EL (cell line): ENCODE data around the gene LRRC25.
"Not testable (repeated sequence)": the region's sequence is repeated elsewhere in the genome, so short reads cannot be mapped to it uniquely, and the experiment has no call there.

Experiments
- DNase-seq: peaks from one replicate; pipeline ENCODE4 v3.0.0-alpha.2; 2016

The LRRC25 gene

DNA sequence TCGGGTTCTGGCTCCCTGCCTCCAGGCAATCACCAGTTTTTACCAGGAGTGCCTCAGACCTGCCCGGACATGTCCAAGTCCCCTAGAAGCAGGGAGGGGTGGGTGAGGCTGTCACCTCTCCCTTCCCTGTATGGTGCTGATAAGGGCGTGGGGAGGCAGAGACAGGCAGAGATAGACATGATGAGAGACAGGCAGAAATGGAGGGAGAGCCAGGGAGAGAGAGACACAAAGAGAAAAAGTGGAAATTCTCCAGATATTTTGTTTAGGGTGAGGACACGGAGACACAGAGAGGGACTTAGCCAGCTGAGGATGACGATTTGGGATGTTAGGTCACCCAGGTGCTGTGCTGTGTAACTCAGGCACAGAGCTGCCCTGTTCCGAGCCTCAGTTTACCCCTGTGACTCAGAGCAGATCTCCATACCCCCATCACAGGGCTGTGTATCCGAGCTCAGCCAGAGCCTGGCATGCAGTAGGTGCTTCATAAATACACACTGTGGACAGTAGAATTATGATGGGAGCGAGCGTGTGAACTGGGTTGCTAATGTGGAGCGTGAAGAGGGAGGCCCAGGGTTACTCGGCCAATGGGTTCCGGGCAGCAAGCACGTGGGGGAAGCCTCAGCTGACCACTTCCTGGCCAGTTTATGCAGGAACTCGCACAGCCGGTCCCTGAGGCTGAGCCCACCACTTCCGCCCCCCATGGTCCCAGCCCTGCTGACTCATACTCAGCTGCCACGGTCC, 23.4 kb downstream of the LRRC25 start:
- DNase-seq = peak; percentile 99

DNA sequence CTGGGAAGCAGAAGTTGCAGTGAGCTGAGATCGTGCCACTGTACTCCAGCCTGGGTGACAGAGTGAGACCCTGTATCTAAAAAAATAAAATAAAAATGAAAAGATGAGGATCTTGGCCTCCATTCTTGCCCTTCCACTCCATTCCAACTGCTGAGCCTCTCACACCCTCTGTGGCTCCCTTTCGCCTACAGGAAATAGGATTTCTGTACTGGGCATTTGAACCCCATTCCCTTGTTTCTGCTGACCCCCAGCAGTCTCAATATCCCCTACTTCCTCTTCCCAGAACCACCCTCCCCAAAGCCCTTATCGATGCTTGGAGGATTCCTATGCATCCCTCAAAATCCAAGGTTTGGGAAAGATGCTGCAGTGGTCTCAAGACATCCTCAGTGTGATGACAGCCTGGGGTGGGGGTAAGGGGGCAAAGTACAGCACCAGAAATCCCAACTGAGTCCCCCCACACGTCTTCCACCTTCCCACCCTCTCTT, 24.0 kb downstream of the LRRC25 start:
- DNase-seq = no peak

DNA sequence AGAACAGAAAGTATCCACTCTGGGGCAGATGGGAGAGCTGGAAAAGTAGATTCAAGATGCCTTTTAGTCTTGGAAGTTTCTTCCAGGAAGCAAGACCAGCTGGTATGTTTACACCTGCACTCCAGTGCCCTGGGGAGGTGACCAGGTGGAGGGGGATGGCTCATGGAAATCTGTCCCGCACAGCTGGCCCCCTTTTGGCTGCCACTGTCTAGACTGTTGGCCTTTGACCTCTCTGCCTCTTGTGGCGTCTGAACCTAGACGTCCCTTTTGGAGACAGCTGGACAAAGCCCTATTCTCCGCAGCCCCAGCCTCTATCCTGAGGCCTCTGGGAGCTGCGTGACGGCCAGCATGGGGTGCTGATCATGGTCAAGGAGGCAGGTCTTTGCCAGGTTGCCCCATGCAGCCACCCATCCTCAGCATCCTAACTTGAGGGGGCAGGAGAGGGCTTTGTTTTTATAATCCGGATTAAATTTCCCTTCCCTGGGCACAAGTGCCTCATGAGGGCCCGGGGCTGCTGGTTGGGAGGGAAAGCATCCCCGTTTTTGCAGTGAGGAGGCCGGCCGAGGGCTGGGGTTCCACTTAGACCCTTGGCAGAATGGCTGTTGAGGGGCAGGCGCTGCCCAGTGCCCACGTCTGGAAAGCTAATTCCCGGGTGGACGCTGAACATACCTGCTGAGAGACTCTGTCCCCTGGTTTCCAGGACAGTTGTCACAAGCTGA, 28.8 kb downstream of the LRRC25 start:
- no peak for DNase-seq

DNA sequence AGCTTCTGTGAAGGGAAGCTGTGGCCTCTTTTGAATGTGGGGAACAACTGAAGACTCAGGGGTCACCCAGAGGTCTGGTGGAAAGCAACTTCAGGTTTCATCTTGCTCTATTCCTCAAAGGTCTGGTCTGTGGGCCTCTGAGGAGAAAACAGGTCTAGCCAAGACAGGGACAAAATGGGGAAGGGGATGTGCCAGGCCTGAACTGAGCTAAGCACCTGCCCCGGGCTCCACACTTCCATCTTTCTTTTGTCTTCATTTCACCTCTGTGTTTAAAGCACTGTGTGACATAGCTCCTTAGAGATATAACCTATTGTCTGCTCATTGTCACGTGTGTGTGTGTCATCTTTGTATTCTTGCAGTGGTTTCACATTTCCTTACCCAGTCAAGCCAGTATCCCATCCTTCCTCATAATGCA, 31.4 kb downstream of the LRRC25 start:
- no peak for DNase-seq

DNA sequence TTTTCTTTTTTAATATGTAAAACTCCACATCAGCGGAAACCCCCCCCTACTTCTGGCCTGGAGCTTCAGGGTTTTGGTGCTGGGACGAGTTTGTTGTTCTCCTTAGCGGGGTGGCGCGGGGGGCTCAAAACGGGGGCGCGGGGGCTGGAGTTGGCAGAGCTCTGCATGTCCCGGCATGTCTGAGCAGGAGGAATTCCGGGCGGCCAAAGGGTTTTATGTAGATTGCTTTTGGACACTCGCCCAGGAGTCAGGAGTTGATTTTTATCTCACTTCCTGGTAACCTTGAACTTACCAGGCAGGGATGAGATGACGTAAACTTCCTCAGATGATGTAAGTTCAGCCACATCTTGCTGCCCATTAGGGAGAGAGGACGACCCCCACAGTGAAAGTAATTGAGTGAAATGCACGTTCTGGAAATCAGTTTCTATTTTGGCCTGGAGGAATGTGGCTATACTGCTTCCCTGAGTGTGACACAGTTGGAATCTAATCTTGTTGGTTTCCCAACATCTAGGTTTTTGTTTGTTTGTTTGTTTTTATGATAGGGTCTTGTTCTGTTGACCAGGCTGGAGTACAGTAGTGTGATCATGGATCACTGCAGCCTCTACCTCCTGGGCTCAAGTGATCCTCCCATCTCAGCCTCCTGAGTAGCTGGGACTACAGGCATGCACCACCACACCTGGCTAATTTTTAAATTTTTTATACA, 32.4 kb downstream of the LRRC25 start:
- DNase-seq = peak; percentile 100

GRCh38 chr19:18364277-18364825, 33.1 kb downstream of the LRRC25 start:
- not testable (repeated sequence) for DNase-seq

DNA sequence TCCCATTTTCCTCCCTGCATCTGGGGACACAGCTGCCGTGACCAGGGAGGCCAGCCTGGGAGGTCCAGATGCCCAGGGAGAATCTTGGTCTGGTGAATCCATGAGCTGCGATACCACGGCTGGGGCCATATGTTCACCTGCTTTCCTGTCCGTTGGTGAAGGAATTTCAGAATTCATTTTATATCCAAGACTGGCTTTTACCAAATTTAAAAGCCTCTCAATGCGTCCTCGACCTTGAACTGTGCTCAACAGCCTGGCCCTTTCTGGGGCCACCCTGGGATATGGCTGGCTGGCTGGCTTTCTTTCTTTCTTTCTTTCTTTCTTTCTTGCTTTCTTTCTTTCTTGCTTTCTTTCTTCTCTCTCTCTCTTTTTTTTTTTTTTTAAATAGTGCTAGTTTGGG, 33.6 kb downstream of the LRRC25 start:
- DNase-seq = no peak

DNA sequence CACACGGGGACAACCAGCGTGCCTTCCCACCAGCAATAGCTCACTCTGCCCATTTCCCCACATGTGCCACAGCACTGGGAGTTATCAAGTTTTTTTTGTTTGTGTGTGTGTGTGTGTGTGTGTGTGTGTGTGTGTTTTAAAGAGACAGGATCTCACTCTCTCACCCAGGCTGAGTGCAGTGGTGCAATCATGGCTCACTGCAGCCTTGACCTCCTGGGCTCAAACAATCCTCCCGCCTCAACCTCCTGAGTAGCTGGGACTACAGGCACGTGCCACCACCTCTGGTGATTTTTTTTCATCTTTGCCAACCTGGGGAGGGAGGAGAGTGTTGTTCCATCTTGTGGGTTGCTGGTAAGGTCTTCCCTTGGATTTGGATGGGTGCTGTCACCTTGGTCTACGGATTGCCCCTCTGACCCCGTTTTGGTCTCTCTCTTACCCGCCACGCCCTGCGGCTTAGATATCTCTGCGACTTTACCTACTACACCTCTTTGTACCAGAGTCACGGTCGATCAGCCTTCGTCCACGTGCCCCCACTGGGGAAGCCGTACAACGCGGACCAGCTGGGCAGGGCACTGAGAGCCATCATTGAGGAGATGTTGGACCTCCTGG, 34.4 kb downstream of the LRRC25 start:
- no peak for DNase-seq

DNA sequence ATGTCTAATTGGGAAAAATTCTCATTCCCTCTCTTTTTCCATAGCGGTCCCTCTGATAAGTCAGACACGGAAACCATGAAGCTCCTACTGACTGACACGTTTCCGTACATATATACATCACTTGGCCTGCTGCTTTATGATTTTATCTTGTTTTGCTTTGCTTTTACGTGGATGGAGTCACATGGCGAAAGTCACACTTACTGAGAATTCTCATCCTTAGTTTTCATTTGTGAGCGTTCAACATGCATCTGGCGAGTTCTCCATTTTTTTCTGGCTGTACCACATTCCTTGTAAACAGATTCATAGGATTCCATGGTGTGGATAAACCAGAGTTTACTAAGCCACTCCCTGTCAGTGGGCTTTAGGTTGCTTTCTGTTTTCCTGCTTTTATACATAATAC, 35.8 kb downstream of the LRRC25 start:
- no peak for DNase-seq

- no peak for DNase-seq
Measured at GRCh38 chr19:18357041-18357440, 40.4 kb downstream of the LRRC25 start.

DNA sequence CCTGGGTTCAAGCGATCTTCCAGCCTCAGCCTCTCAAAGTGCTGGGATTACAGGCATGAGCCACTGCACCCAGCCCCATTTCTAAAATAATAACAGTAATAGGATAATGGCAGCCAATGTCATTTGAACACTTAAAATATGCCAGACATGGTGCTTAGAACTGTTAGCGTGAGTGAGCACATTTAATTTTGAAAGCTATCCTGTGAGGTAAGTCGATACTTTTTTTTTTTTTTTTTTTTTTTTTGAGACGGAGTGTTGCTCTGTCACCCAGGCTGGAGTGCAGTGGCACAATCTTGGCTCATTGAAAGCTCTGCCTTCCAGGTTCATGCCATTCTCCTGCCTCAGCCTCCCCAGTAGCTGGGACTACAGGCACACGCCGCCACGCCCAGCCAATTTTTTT, 42.7 kb downstream of the LRRC25 start:
- not testable (repeated sequence) for DNase-seq

GRCh38 chr19:18353378-18354005, 43.9 kb downstream of the LRRC25 start:
- DNase-seq = no peak

- no peak for DNase-seq
Measured at GRCh38 chr19:18351544-18351943, 45.9 kb downstream of the LRRC25 start.

GRCh38 chr19:18350490-18350889, 46.9 kb downstream of the LRRC25 start:
- DNase-seq = no peak

DNA sequence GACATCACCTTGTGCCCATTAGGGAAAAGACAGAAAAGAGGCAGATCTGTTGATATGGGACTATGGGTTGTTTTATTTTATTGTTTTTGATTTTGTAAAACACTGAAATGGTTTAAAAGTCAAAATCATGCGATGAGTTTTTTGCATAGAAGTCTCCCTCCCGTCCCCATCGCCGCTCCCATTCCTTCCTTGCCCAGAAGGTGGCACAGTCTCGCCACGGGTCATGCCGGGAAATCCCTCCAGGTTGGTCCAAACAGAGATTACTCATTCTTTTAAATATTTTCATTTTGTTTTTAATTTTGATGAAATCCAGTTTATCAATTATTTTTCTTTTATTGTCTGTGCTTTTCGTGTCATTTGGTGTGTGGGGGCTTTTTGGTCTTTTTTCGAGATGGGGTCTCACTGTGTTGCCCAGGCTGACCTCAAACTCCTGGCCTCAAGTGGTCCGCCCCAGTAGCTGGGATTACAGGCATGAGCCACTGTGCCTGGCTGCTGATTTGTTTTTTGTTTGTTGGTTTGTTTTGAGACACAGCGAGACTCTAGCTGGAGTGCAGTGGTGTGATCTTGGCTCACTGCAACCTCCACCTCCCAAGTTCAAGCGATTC, 47.8 kb downstream of the LRRC25 start:
- DNase-seq = peak; percentile 59

- DNase-seq = not testable (repeated sequence)
Measured at GRCh38 chr19:18348818-18349339, 48.5 kb downstream of the LRRC25 start.

DNA sequence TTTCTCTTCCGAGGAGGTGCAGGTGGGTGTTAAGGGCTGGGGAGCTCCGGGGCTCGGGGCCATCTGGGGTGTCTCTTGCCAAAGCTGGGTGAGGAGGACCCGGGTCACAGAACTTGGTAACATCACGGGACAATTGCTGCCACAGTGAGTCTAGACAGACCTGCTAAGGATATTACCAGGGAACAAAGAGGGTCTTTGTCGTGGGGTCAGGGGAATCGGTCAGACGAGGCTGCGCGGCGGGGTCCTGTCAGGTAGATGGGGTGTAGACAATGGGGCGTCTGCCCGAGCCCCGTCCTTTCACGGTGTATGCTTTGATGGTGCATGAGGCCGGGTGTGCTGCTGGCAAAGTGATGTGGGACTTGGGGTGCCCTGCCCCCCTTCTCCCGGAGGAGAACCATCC, 49.3 kb downstream of the LRRC25 start:
- no peak for DNase-seq

DNA sequence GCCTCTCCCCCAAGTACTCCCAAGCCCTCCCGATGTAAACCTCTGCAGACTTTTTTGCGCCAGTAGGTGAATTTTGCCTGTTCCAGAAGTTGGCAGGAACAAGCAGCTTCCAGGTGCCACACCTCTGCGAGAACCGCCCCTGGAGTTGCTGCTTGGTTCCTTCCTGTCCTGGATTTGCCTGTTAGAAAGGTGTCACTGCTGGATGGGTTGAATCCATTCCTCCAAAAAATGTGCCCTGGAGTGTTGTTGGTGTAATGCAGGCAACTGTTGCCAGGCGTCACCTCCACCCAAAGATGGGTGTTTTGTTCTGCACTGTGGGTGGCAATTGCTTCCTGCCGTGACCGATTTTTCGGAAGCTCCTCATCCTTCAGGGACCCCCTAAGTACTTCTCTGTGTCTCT, 51.3 kb downstream of the LRRC25 start:
- no peak for DNase-seq

- no peak for DNase-seq
Measured at GRCh38 chr19:18345296-18345695, 52.1 kb downstream of the LRRC25 start.

DNA sequence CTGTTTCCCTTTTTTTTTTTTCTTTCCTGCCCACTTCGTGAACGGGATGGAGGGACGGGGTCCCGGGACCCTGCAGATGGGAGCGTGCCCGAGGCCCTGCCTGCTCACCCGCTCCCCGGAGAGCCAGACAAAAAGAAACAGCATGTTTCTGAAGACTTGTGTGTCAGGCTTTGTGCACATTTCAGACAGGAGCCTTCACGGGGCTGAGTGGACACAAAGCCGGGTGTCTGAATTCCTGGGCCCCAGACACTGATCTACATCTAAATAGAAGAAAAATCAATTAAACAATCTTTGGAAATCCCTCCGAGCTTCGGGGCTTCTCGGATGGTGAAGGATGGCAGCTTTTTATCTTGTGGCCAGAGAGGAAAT, 52.9 kb downstream of the LRRC25 start:
- no peak for DNase-seq

DNA sequence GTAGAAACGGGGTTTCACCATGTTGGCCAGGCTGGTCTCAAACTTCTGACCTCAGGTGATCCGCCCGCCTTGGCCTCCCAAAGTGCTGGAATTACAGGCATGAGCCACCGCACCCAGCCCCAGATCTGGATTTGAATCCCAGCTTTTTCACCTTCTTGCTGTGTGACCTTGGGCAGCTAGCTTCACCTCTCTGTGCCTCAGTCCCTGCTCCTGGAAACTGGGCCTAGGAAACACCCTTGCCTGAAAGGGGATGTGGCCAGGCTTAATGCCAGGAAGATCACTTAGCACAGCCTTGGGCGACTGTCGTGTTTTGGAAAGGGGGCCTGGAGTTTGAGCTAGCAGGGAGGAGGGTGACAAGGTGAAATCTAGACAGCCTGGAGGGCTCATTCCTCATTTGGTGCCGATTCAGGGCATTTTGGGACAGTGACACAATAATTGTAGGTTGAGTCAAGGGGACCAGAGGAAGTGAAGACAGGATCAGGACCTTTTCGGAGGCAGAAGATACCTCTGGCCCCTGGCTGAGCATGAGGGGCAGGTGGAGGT, 55.3 kb downstream of the LRRC25 start:
- DNase-seq = no peak
